Measurements from ENCODE around the gene ITPR3. TPM values are rescaled to one million over a fixed set of nuclear protein-coding genes. Genes with fewer than 3 reads are reported as not detected.

ITPR3 gene
- polyA plus RNA-seq, 1 of the 3 experiments (the other 2 are of a cell fraction): 8.1 TPM

- H3K4me1 ChIP-seq (ENCODE audit: control insufficient read depth in 1 of 2, insufficient read depth in 2 of 2, low read depth in 1 of 2, low read length in 1 of 2): peaks cover 0 to 4% of the 10 kb centered on the region in 2 experiments; a peak in 1 of 4 replicates
- H4K20me1 ChIP-seq (ENCODE audit: insufficient read depth): no peaks in the 10 kb centered on the region
- no peak overlapping the region for H3K27ac ChIP-seq (ENCODE audit: low read depth in 2 of 2, low read length in 1 of 2)
- H3K36me3 ChIP-seq (replicated peaks in 1 of 2; ENCODE audit: control insufficient read depth in 1 of 2, insufficient read depth in 2 of 2, low read length in 1 of 2): no peaks in the 10 kb centered on the region
- DNase-seq: no peak
- no peak overlapping the region for H2AFZ ChIP-seq (ENCODE audit: low read depth)
- no peak overlapping the region for H3K9ac ChIP-seq
- H3K4me2 ChIP-seq: no peak overlapping the region
- H3K9me2 ChIP-seq: no peaks in the 10 kb centered on the region
- no peaks in the 10 kb centered on the region for H3K27me3 ChIP-seq (ENCODE audit: insufficient read depth)
- H3K4me3 ChIP-seq (ENCODE audit: low read depth in 2 of 2, low read length in 1 of 2): no peak overlapping the region
- POLR2A ChIA-PET: no interaction called here
- H3K9me3 ChIP-seq: no peaks in the 10 kb centered on the region
- 73% methylated on average over 5 of the region's 5 CpGs for WGBS (ENCODE audit: low lambda C conversion rate)
- TF ChIP-seq EZH2phosphoT487 (IDR thresholded peaks at IDR 0.05; ENCODE audit: borderline replicate concordance, low read depth) (no peak), GATA2 (CRISPR knock-in tag; IDR thresholded peaks at IDR 0.05) (no peak), IRF3 (IDR thresholded peaks at IDR 0.05; ENCODE audit: low read depth, low read length) (no peak), MEF2A (IDR thresholded peaks at IDR 0.05; ENCODE audit: borderline replicate concordance, low read depth) (no peak), TCF12 (IDR thresholded peaks at IDR 0.05) (no peak), POLR2AphosphoS5 (IDR thresholded peaks at IDR 0.05; ENCODE audit: low read depth, low read length) (no peak), USF2 (IDR thresholded peaks at IDR 0.05; ENCODE audit: borderline replicate concordance, low read depth, low read length) (no peak), ZBTB33 (IDR thresholded peaks at IDR 0.05; ENCODE audit: borderline replicate concordance, low read depth) (no peak), YY1 (IDR thresholded peaks at IDR 0.05; ENCODE audit: low read depth) (no peak), JUND (IDR thresholded peaks at IDR 0.05) (no peak), FOXM1 (IDR thresholded peaks at IDR 0.05; ENCODE audit: low read depth) (no peak), CTCF (IDR thresholded peaks at IDR 0.05) (no peak), ELF1 (IDR thresholded peaks at IDR 0.05) (no peak), SIN3A (IDR thresholded peaks at IDR 0.05; ENCODE audit: borderline replicate concordance, low read depth, low read length) (no peak), EP300 (IDR thresholded peaks at IDR 0.05; ENCODE audit: borderline replicate concordance in 1 of 2, low read depth in 1 of 2, low read length in 1 of 2) (no peak), FOXJ3 (CRISPR knock-in tag; IDR thresholded peaks at IDR 0.05) (no peak), MXI1 (IDR thresholded peaks at IDR 0.05; ENCODE audit: low read depth, low read length) (no peak), FOSL2 (IDR thresholded peaks at IDR 0.05; ENCODE audit: borderline replicate concordance, low read depth) (no peak), RCOR1 (IDR thresholded peaks at IDR 0.05; ENCODE audit: low read length) (no peak)
- no peaks in the 10 kb centered on the region for H3F3A ChIP-seq (replicated peaks; ENCODE audit: insufficient read depth)
- CTCF ChIA-PET: interaction anchor here (1.0 kb wide), 1 partner anchor 27 kb away, joined by 3 read pairs; no protein-coding TSS in a partner anchor
- no peaks in the 10 kb centered on the region for H3K79me2 ChIP-seq (ENCODE audit: insufficient read depth)
Measured at GRCh38 chr6:33663028-33663427, 41.9 kb downstream of the ITPR3 start.
